Activated CD4-positive, CD25-positive, alpha-beta regulatory T cell treated with anti-CD3 and anti-CD28 coated beads, Interleukin-2, amount 50 U/mL, for 72 hours (primary cell): ENCODE results near the gene POLRMT.
A peak's percentile ranks its signal among the peaks of the same experiment; 100 is the strongest.
"Not testable (repeated sequence)": the region's sequence is repeated elsewhere in the genome, so short reads cannot be mapped to it uniquely, and the experiment has no call there.

Experiments
- DNase-seq: peaks from one replicate; pipeline ENCODE4 v3.0.0; 2021

Gene POLRMT

GRCh38 chr19:590750-591098 lies 42.6 kb downstream of the POLRMT start:
- no peak for DNase-seq

DNA sequence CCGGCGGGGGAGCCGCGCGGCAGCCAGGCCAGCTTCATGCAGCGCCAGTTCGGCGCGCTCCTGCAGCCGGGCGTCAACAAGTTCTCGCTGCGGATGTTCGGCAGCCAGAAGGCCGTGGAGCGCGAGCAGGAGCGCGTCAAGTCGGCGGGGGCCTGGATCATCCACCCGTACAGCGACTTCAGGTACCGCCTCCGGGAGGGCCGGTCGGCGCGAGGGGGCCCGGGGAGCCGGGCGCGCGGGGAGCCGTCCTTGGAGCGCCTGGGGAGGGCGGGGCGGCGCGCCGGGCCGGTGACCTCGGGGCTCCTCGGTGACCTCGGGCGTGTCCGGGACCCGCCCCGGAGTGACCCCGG lies 43.0 kb downstream of the POLRMT start:
- DNase-seq = no peak

- DNase-seq = no peak
Observed at GRCh38 chr19:589693-590395, 43.5 kb downstream of the POLRMT start, which contains the start of gene HCN2. TSS of gene HCN2 (plus strand) at chr19:589881. CDS start at chr19:589946, 65 bp downstream.

DNA sequence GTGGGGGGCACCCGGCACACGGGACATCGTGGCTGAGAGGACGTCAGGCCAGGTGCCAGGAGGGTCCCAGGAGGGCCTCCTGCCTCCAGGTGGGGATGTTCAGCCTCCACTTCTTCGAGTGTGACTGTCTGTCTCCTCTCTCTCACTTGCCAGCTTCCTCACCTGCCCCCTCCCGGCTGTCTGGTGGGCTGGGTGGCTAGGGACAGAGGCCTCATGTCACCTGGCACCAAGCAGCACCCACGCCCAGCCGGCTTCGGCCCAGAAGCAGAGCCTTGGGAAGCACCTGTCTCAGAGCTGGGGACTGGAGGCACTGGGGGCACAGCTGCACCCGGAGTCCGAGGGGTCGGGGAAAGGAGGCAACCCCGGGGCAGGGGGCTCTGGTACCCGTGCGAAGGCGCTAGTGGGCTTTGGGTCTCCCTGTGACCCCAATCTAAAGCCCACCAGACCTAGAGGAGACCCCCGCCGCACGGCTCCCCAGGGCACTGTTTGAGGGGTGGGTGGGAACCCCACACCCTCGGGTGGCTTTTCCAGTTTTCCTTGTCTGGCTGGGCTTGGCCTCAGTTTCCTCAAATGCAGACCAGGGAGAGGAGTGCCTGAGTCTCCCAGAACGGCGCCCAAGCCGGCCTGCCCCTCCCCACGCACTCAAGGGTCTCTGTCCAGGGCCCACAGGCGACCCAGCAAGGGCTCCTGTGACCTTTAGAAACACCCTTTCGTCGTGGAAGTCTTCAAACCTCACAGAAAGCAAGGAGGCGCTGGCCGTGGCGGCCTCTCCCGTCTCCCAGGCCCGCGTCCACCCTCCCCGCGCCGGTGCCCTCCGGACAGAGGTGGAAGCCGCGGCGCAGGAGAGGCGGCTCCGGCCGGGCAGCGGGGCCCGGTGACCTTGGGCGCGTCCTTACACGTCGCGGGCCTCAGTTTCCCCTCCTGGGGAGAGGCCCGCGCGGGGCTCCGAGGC lies 44.3 kb downstream of the POLRMT start:
- DNase-seq = no peak

- DNase-seq = peak; percentile 53
Observed at GRCh38 chr19:588093-588740, 45.1 kb downstream of the POLRMT start.

DNA sequence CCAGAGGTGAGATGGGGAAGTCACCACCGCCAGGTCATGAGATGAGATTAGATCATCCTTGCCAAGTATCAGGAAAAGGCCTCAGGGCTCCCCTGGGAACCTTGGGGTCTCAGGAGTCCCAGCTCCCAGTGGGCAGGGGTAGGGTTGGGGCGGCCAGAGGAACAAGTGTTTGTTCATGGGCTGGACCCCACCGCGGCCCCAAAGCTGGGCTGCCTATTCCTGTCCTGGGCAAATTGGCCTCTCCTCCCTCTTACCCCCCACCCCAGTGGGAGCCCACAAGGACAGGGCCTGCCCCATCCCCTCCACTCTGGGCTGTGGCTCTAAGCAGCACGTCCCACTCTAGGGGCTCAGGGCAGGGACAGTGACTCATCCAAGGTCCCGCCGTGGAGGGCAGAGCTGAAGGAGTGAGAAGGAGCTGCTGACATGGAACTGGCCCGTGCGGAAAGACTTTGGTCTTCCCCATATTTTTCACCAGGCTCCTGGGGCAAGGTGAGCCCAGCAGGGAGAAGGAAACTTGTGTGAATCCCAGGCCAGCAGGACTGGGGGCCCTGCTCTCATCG lies 47.7 kb downstream of the POLRMT start:
- no peak for DNase-seq

GRCh38 chr19:585146-585545 lies 48.2 kb downstream of the POLRMT start:
- DNase-seq = not testable (repeated sequence)

DNA sequence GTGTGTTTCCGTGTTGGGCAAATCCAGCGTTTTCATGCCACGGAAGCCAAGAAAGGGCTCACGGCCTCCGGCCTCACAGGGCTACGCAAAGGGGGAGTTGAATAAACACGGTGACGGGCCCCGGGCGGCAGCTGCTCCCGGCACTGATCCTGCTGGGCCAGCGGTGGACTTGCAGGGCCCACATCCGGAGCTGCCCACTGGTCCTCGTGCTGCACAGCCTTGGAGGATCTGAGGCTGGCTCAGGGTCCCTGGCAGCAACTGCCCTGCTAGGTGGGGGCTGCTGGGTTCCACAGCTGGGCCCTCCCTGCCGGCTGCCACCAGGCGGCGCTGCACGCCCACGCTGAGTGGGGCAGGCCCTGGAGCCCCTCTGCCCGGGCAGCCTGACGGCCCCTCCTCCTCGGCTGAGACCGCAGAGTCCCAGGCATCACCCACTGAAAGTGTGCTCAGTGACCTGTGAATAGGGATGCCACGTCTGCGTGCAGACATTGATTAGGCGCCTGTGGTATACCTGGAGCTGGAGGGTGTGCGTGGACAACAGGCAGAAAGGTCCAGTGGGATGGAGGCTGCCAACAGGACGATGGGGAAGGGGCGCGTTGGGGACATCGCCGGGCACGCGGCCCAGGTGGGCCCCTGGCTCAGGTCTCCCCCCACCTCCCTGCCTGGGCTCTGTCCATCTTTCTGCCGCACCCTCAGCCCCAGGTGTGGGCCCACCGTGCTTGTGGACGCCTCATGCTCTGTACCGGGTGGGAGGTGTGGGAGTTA lies 48.9 kb downstream of the POLRMT start:
- peak; percentile 66 for DNase-seq

GRCh38 chr19:583968-584239 lies 49.4 kb downstream of the POLRMT start:
- DNase-seq = no peak

DNA sequence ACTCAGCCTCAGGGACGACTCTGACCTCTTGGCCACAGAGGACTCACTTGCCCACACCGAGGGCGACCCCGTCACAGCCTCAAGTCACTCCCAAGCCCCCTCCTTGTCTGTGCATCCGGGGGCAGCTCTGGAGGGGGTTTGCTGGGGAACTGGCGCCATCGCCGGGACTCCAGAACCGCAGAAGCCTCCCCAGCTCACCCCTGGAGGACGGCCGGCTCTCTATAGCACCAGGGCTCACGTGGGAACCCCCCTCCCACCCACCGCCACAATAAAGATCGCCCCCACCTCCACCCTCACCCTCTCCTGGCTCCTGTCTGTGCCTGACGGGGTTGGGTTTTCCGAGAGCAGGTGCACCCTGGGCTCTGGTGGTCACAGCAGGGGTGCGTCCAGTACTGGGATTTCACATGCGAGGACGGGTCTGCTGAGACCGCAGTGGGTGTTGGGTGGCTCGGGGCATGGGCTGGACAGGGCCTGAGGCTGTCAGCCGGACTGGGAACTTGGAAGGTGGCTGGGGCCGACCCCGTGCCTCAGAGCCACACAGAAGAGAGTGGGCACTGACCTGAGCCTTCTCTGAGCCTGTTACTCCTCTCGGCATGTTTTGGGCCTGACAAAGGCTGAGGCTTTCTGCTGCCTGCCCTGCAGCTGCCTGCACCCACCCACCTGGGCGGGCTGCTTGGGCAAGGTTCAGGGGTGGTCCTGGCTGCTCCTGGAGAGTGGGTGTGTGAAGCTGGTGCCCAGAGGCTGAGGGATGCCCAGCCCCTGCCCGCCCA lies 50.0 kb downstream of the POLRMT start:
- no peak for DNase-seq

DNA sequence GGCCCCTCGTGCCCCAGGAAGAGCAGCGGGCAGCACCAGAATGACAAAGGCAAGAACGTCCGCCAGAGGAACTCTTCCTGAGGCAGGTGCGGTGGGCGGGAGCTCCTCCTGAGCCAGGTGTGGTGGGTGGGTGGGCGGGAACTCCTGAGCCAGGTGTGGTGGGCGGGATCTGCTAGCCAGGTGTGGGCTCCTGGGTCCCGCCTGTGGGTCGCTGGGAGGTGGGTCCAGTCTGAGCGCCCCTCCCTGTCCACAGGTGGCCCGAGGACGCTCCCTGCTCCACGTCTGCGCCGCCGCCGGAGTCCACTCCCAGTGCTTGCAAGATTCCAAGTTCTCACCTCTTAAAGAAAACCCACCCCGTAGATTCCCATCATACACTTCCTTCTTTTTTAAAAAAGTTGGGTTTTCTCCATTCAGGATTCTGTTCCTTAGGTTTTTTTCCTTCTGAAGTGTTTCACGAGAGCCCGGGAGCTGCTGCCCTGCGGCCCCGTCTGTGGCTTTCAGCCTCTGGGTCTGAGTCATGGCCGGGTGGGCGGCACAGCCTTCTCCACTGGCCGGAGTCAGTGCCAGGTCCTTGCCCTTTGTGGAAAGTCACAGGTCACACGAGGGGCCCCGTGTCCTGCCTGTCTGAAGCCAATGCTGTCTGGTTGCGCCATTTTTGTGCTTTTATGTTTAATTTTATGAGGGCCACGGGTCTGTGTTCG lies 50.7 kb downstream of the POLRMT start:
- DNase-seq = no peak

DNA sequence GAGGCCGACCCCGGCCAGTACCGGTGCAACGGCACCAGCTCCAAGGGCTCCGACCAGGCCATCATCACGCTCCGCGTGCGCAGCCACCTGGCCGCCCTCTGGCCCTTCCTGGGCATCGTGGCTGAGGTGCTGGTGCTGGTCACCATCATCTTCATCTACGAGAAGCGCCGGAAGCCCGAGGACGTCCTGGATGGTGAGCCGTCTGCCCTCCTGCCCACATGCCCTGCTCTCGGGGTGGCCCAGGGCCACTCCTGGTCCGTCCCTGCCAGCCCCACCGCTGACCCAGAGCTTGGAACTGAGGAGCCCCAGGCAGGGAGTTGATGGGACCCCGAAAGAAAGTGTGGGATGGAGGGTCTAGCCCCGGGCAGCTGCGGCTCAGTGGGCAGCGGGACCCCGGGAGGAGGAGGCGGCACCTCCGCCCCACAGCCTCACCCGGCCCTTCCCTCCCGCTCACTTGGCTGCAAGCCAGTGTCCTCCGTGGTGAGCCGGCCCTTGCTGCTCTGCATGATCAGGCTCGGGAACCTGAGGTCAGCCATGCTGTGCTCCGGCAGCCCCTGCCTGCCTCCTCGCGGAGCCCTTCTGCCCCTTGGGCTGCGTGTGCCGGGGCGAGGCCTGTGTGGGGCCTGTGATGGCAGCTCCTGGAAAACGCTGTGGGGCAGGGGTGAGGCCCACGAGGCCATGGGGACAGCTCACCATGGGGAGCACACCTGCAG lies 51.8 kb downstream of the POLRMT start:
- no peak for DNase-seq

- no peak for DNase-seq
Observed at GRCh38 chr19:580274-580835, 53.0 kb downstream of the POLRMT start.

GRCh38 chr19:579842-580155 lies 53.5 kb downstream of the POLRMT start:
- DNase-seq = no peak

DNA sequence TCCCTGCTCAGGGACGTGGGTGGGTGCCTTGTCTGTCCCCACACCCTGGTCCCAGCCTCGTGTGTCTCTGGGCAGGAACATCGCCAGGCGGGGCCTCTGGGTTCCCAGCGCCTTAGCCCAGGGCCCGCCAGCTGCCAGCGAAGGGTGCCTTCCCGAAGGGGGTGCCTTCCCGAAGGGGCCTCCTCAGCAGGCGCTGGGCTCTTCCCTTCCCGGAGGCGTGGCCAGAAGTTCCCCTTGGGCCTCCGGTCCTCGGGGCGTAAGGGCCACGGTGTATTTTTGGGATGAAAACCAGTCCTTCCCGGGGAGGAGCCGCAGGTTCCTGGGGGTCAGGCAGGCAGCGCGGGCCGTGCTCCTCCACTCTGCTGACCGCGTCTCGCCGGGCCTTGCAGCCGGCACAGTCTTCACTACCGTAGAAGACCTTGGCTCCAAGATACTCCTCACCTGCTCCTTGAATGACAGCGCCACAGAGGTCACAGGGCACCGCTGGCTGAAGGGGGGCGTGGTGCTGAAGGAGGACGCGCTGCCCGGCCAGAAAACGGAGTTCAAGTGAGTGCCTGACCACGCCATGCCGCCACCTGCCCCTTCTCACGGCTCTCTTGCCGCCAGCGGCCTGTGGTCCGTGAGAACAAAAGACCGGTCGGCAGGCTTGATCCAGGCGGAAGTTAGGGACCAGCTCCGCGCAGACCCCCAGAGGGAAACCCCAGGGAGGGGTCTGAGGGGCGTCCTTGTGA lies 54.1 kb downstream of the POLRMT start:
- no peak for DNase-seq

- no peak for DNase-seq
Observed at GRCh38 chr19:577439-578392, 55.6 kb downstream of the POLRMT start.

- no peak for DNase-seq
Observed at GRCh38 chr19:576768-577438, 56.4 kb downstream of the POLRMT start.
